ENCODE measurements around the gene PLPPR1.

PLPPR1 gene

DNA sequence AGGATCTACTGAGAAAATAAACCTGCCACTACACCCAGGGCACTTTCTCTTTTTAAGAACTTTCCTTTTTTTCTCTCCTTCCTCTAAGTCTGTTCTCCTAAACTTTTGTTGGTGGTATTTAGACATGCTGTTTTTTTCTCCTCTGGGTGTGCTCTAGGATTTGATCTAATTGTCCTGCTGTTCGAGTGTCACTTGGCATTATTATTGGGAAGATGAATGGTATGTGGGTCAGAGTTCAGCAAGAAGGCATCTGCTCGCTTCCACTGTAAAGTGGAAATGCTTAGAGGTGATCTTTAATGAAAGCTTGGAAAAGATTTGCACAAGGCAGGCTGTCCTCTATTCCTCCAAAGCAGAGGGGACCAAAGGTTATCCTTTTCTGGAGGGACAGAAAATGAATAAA is 1.3 kb upstream of the PLPPR1 start:
- H3K27me3 ChIP-seq: peaks cover 0 to 27% of the 10 kb centered on the region in 2 donors
- H3K27ac ChIP-seq: no peak overlapping the region
- no peak overlapping the region for H3K4me3 ChIP-seq

DNA sequence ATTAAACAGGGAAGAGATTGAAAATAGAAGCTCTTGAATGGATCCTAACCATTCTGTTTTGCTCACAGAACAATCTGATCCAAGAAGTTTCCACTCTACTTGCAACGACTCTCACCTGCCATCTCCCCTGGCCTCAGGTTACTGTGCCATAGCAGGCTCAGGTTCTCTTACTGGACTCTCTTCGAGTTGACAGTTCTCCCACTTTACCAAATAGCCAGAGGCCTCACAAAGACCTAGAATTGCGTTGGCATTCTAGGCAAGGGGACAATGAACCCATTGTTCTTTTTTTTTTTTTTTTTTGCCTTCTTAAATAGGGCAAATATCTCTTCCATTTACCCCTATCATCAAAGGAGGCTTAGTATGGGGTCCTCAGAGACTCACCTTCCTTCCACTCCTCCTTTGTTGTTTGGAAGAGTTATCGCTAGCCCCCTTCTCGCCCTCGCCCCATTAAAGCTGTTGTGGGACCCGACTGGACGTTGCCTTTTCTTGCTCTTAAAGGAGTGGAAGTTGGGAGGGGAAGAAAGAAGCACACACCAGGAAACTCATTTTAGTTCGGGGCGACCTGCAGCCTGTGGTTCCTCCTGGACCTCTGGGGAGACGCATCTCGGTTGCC is 688 bp upstream of the PLPPR1 start:
- H3K4me3 ChIP-seq: peak overlapping the region in 1 of 2 donors; percentile 40
- peaks cover 0 to 21% (median 10%) of the 10 kb centered on the region in 4 donors for H3K4me1 ChIP-seq
- no peaks in the 10 kb centered on the region for H3K9me3 ChIP-seq
- TF ChIP-seq, protein P1, sequence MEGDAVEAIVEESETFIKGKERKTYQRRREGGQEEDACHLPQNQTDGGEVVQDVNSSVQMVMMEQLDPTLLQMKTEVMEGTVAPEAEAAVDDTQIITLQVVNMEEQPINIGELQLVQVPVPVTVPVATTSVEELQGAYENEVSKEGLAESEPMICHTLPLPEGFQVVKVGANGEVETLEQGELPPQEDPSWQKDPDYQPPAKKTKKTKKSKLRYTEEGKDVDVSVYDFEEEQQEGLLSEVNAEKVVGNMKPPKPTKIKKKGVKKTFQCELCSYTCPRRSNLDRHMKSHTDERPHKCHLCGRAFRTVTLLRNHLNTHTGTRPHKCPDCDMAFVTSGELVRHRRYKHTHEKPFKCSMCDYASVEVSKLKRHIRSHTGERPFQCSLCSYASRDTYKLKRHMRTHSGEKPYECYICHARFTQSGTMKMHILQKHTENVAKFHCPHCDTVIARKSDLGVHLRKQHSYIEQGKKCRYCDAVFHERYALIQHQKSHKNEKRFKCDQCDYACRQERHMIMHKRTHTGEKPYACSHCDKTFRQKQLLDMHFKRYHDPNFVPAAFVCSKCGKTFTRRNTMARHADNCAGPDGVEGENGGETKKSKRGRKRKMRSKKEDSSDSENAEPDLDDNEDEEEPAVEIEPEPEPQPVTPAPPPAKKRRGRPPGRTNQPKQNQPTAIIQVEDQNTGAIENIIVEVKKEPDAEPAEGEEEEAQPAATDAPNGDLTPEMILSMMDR (IDR thresholded peaks at IDR 0.05): no peak
- no peaks in the 10 kb centered on the region for H3K36me3 ChIP-seq
- peaks cover 0 to 27% of the 10 kb centered on the region in 2 donors for H3K27me3 ChIP-seq
- intact Hi-C loops (cut with DNase I; ENCODE audit: low total_unique reads): no loop called here
- no peak overlapping the region for H3K27ac ChIP-seq
- DNase-seq: no peak

More for the DNA sequence above, 1.3 kb upstream of the PLPPR1 start:
- TF ChIP-seq, protein P1 (IDR thresholded peaks at IDR 0.05): no peak
- intact Hi-C loops (cut with DNase I; ENCODE audit: low total_unique reads): no loop called here
- H3K9me3 ChIP-seq: no peaks in the 10 kb centered on the region
- peaks cover 0 to 21% (median 10%) of the 10 kb centered on the region in 4 donors for H3K4me1 ChIP-seq
- H3K36me3 ChIP-seq: no peaks in the 10 kb centered on the region
- no peak for DNase-seq

DNA sequence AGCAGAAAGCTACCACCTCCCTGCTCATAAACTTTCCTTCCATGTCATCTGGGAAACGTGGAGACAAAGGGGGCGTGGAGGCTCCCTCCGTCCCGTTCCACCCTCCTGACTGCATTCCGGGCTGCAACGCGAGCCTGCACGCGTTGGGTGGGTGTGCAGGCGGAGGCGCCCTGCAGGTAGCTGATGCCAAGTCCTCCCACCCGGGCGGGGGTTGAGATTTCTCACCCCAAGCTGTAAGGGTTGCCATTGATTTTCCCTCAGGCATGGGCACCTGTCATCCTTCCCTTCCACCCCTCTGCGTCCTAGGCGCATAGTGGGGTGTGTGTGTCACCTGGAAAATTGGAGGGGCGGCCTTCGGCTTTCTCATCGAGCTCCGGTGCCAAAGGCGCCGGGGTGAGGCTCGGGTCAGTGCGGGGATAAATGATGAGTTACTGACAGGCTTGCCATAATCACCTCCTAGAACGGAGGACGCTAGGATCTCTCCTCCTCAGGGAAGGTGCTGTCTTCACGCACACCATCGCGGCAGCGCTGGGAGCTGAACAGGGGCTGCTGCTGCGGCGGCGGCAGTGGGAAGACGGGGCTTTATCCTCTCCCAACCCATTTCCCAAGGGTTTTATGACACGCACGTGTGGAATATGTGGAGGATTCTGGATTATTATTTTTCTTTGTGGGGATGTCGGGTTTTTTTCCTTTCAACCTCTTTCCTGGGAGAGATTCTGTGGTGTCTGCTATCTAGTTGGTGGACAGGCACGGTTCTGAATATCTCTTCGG is 973 bp downstream of the PLPPR1 start:
- H3K4me3 ChIP-seq: peak overlapping the region in 1 of 2 donors; percentile 40
- H3K4me1 ChIP-seq: peaks cover 0 to 21% (median 10%) of the 10 kb centered on the region in 4 donors
- intact Hi-C loops (cut with DNase I; ENCODE audit: low total_unique reads): no loop called here
- no peaks in the 10 kb centered on the region for H3K36me3 ChIP-seq
- H3K27ac ChIP-seq: no peak overlapping the region
- DNase-seq: no peak
- no peaks in the 10 kb centered on the region for H3K9me3 ChIP-seq
- TF ChIP-seq, protein P1 (IDR thresholded peaks at IDR 0.05): no peak
- H3K27me3 ChIP-seq: peaks cover 0 to 27% of the 10 kb centered on the region in 2 donors

DNA sequence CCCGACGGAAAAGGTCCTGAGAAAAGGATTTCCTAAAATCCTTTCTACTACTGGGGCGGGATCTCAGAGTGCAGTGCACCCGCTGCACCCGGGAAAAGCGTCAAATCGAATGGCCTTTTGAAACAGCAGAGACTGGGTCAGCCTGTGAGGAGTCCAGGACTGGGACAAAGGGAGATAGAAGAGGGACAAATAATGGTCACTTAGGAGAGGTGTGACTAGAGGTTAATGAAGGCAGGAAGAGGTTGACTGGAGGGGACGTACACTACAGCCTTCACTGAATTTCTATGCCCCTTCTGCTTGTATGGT is 1.5 kb downstream of the PLPPR1 start:
- H3K27me3 ChIP-seq: peaks cover 0 to 27% of the 10 kb centered on the region in 2 donors
- peaks cover 0 to 21% (median 10%) of the 10 kb centered on the region in 4 donors for H3K4me1 ChIP-seq
- DNase-seq: no peak
- H3K9me3 ChIP-seq: no peaks in the 10 kb centered on the region
- H3K4me3 ChIP-seq: no peak overlapping the region
- H3K36me3 ChIP-seq: no peaks in the 10 kb centered on the region
- no peak overlapping the region for H3K27ac ChIP-seq
- intact Hi-C loops (cut with DNase I; ENCODE audit: low total_unique reads): no loop called here
- TF ChIP-seq, protein P1 (IDR thresholded peaks at IDR 0.05): no peak

DNA sequence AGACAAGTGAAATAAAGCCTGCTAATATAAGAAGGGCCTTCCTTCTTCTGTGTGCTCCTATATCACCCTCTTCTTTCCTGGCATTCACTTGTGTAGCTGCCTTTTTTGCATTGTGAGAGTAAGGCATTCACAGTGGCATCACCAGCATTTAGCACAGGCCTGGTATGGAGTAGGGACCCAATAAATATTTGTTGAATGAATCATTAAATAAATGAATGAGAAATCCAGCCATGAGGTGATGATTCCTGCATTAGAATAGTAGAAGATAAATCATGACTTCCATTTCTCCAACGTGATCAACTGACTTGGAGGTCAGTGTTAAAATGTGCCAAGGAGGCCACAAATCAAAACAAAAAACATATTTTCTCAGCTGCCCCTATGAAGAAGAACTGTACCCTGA is 3.9 kb downstream of the PLPPR1 start:
- peaks cover 0 to 21% (median 10%) of the 10 kb centered on the region in 4 donors for H3K4me1 ChIP-seq
- no peak for DNase-seq
- TF ChIP-seq, protein P1 (IDR thresholded peaks at IDR 0.05): no peak
- H3K9me3 ChIP-seq: no peaks in the 10 kb centered on the region
- no peaks in the 10 kb centered on the region for H3K36me3 ChIP-seq
- peaks cover 0 to 26% of the 10 kb centered on the region in 2 donors for H3K27me3 ChIP-seq
- H3K27ac ChIP-seq: no peak overlapping the region
- intact Hi-C loops (cut with DNase I; ENCODE audit: low total_unique reads): no loop called here
- H3K4me3 ChIP-seq: no peak overlapping the region

Measured in tibial artery (tissue), 4 donors.